Keratinocyte (primary cell): Measurements from ENCODE around the gene KRTAP20-3. TPM values are rescaled to one million over a fixed set of nuclear protein-coding genes. Genes with fewer than 3 reads are reported as not detected.

Experiments
- DNase-seq: peaks from one replicate; pipeline ENCODE4 v3.0.0-alpha.2; 2011; ENCODE audit warnings: low read depth, missing footprints, low spot score
- FAIRE-seq: peaks from 2 replicates; lab custom pipeline; 2011; peaks lifted over from hg19 to GRCh38; lab: Jason Lieb, UNC
- H2AFZ ChIP-seq: 2 replicates; pipeline ENCODE4 v1.6.0; 2012; ENCODE audit warnings: low read length, control low read depth, inconsistent platforms; ENCODE audit not compliant: control insufficient read depth
- H3K27ac ChIP-seq: 2 replicates; pipeline ENCODE4 v1.5.1; 2011; ENCODE audit warnings: low read length; ENCODE audit not compliant: control insufficient read depth, insufficient read depth
- H3K27me3 ChIP-seq: 3 replicates; pipeline ENCODE4 v1.6.0; 2011; ENCODE audit warnings: low read length; ENCODE audit not compliant: control insufficient read depth, insufficient read depth; ENCODE audit errors: extremely low read depth
- H3K36me3 ChIP-seq, 2 experiments: 2 replicates in 1 of 2; 3 replicates in 1 of 2; pipeline ENCODE4 v1.5.1; 2011; ENCODE audit warnings: low read length in 2 of 2, mild to moderate bottlenecking in 1 of 2; ENCODE audit not compliant: control insufficient read depth in 2 of 2, insufficient read depth in 2 of 2; ENCODE audit errors: extremely low read depth in 1 of 2
- H3K4me1 ChIP-seq: 3 replicates; pipeline ENCODE4 v1.5.1; 2011; ENCODE audit warnings: low read length; ENCODE audit not compliant: control insufficient read depth, insufficient read depth; ENCODE audit errors: extremely low read depth
- H3K4me2 ChIP-seq: 3 replicates; pipeline ENCODE4 v1.6.0; 2011; ENCODE audit warnings: low read depth, low read length; ENCODE audit not compliant: control insufficient read depth, insufficient read depth; ENCODE audit errors: extremely low read depth
- H3K4me3 ChIP-seq, 3 experiments: fragments of 200-600 bp in 1 of 3; sonication (generic) in 1 of 3; 2 replicates in 2 of 3; 3 replicates in 1 of 3; pipeline ENCODE4 v1.5.1; 2011 to 2016; ENCODE audit warnings: low read length in 3 of 3, mild to moderate bottlenecking in 3 of 3, control low read depth in 2 of 3, inconsistent platforms in 1 of 3, low read depth in 1 of 3, mixed read lengths in 1 of 3, mixed run types in 1 of 3, moderate library complexity in 1 of 3; ENCODE audit not compliant: control insufficient read depth in 2 of 3, insufficient read depth in 2 of 3; ENCODE audit errors: extremely low read depth in 1 of 3
- H3K79me2 ChIP-seq: 2 replicates; pipeline ENCODE4 v1.6.0; 2012; ENCODE audit warnings: low read length; ENCODE audit not compliant: control insufficient read depth, insufficient read depth
- H3K9ac ChIP-seq: 3 replicates; pipeline ENCODE4 v1.6.0; 2011; ENCODE audit warnings: low read length; ENCODE audit not compliant: control insufficient read depth, insufficient read depth; ENCODE audit errors: extremely low read depth
- H3K9me1 ChIP-seq: 3 replicates; pipeline ENCODE4 v1.6.0; 2011; ENCODE audit warnings: low read length; ENCODE audit not compliant: control insufficient read depth, insufficient read depth; ENCODE audit errors: extremely low read depth
- H3K9me3 ChIP-seq: 2 replicates; pipeline ENCODE4 v1.5.1; 2012; ENCODE audit warnings: low read depth, low read length; ENCODE audit not compliant: control insufficient read depth
- H4K20me1 ChIP-seq: 3 replicates; pipeline ENCODE4 v1.6.0; 2011; ENCODE audit warnings: low read length; ENCODE audit not compliant: control insufficient read depth, insufficient read depth; ENCODE audit errors: extremely low read depth
- CTCF ChIP-seq, 3 experiments: IDR thresholded peaks in 1 of 3; conservative IDR thresholded peaks in 1 of 3; optimal IDR thresholded peaks in 1 of 3; 2 replicates in 2 of 3; 3 replicates in 1 of 3; pipeline versions ENCODE3 to v1.5.1; 2011; ENCODE audit warnings: low read length in 3 of 3, mild to moderate bottlenecking in 3 of 3, moderate library complexity in 2 of 3, control low read depth in 1 of 3, inconsistent platforms in 1 of 3; ENCODE audit not compliant: insufficient read depth in 2 of 3; ENCODE audit errors: extremely low read depth in 1 of 3
- EZH2 ChIP-seq: IDR thresholded peaks from one replicate; pipeline ENCODE4 v1.6.1; 2012; ENCODE audit warnings: inconsistent platforms, mild to moderate bottlenecking, low read length, moderate library complexity
- dilution Hi-C: fragments of 300-500 bp; cut with MboI; formaldehyde crosslinking; loops from one replicate; pipeline ENCODE4 v1.7.0; 2020; ENCODE audit warnings: low sequenced_read_pairs; ENCODE audit not compliant: extremely low pct_ligation_motif_present
- polyA plus RNA-seq, 5 experiments: library from polyadenylated mRNA; depleted of rRNA in 3 of 5; stranded (reverse) in 3 of 5; stranded (forward) in 1 of 5; unstranded in 1 of 5; fragments of >200 nt; gene quantifications; 1 replicate in 1 of 5; 2 replicates in 3 of 5; 3 replicates in 1 of 5; pipeline versions ENCODE4 v1.2.1 to v1.2.3, GENCODE V29; 2011 to 2012; ENCODE audit warnings: missing spikeins in 2 of 5, low read depth in 1 of 5, low replicate concordance in 1 of 5

Gene KRTAP20-3
- polyA plus RNA-seq, 1 donor (not counting 4 experiments of a cell fraction or from before 2014, with no cell fraction given), result not detected

- no peak within 1 kb of the TSS for H3K9ac ChIP-seq
- H3K4me3 ChIP-seq, result no peak within 1 kb of the TSS
- H4K20me1 ChIP-seq, result no peaks in the 10 kb centered on the region
- no peak within 1 kb of the TSS for H3K4me2 ChIP-seq
- H2AFZ ChIP-seq, result no peak within 1 kb of the TSS
- H3K79me2 ChIP-seq, result no peaks in the 10 kb centered on the region
- dilution Hi-C loops, result no loop called here
- H3K36me3 ChIP-seq, result no peaks in the 10 kb centered on the region
- no peaks in the 10 kb centered on the region for H3K27me3 ChIP-seq
- no peaks in the 10 kb centered on the region for H3K9me1 ChIP-seq
- no peak for DNase-seq
- no peaks in the 10 kb centered on the region for H3K4me1 ChIP-seq
- no peak for FAIRE-seq
- TF ChIP-seq CTCF (optimal IDR thresholded peaks at IDR 0.05 in 1 of 3, IDR thresholded peaks at IDR 0.05 in 1 of 3, conservative IDR thresholded peaks at IDR 0.05 in 1 of 3; ENCODE audit: extremely low read depth in 1 of 3, insufficient read depth in 2 of 3, low read length in 3 of 3), result no peak
- TF ChIP-seq EZH2, result no peak
- no peaks in the 10 kb centered on the region for H3K9me3 ChIP-seq
- H3K27ac ChIP-seq, result no peak within 1 kb of the TSS
These were observed 7.8 kb upstream of the KRTAP20-3 start, which contains the start of gene KRTAP20-2 for GRCh38 chr21:30634906-30635305. KRTAP20-2 (plus strand) TSS chr21:30635206; CDS start chr21:30635264, 58 bp downstream.

- Histone ChIP-seq H3K27me3 (no peaks in the 10 kb centered on the region), H3K9me3 (no peaks in the 10 kb centered on the region), H3K9me1 (no peaks in the 10 kb centered on the region), H2AFZ (no peak overlapping the region), H3K4me3 (no peak overlapping the region), H3K27ac (no peak overlapping the region), H3K4me2 (no peak overlapping the region), H3K79me2 (no peaks in the 10 kb centered on the region), H3K36me3 (no peaks in the 10 kb centered on the region), H4K20me1 (no peaks in the 10 kb centered on the region), H3K4me1 (no peaks in the 10 kb centered on the region), H3K9ac (no peak overlapping the region)
- TF ChIP-seq CTCF (optimal IDR thresholded peaks at IDR 0.05 in 1 of 3, IDR thresholded peaks at IDR 0.05 in 1 of 3, conservative IDR thresholded peaks at IDR 0.05 in 1 of 3; ENCODE audit: extremely low read depth in 1 of 3, insufficient read depth in 2 of 3, low read length in 3 of 3) (no peak), EZH2 (no peak)
- DNase-seq (no peak), FAIRE-seq (no peak)
- dilution Hi-C loops, result no loop called here
These were observed 4.0 kb upstream of the KRTAP20-3 start for GRCh38 chr21:30638686-30639085.
